ENCODE results near the gene STRN3.
"Not testable (repeated sequence)": the region's sequence is repeated elsewhere in the genome, so short reads cannot be mapped to it uniquely, and the experiment has no call there.

Gene STRN3

DNA sequence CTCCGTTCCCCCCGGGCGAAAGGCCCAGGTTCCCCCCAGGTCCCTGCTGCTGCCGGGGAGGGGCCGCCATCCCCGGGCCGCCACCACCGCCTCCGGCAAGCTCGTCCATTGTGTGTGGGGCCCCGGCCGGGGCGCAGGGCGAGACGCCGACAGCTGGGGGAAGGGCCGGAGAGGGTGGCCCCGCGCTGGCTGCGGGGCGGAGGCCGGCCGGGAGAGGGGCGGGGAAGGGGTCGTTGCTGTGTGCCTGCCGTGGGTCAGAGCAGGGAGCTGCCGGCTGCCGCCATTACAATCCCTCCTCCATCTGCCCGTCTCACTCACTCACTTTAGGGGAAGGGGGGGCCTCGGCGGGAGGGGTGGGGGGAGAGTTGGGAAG is at the start of gene STRN3:
STRN3 (minus strand) TSS at position 303 of the 373 bp plus-strand sequence; CDS start at position 109, 194 bp downstream.
- no peak for DNase-seq

DNA sequence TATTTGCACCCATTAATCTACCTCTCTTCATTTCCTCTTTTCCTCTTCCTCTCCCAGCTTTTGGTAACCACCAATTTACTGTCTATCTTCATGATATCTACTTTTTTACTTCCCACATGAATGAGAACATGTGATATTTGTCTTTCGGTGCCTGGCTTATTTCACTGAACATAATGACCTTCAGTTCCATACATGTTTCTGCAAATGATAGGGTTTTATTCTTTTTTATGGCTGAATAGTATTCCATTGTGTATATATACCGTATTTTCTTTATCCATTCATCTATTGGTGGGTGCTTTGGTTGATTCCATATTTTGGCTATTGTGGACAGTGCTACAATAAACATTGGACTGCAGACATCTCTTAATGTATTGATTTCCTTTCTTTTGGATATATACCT is 49.0 kb upstream of the STRN3 start:
- DNase-seq = no peak

DNA sequence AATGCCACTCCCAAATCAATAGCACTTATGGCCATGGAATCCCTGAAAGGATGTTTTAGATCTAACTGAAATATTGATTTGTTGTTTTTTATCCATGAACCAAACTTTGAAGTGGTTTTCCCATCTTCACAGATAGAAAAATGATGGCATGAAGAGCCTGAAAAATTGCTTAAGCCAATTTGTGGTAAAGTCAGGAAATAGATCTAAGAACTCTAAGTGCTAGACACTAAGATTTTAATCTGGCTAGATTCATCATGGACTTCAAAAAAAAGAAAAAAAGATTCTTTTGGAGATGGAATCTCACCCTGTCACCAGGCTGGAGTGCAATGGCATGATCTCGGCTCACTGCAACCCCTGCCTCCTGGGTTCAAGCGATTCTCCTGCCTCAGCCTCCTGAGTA is 45.0 kb upstream of the STRN3 start:
- no peak for DNase-seq

- no peak for DNase-seq
These were observed 44.3 kb upstream of the STRN3 start for GRCh38 chr14:31070431-31070830.

GRCh38 chr14:31069343-31069742 is 43.2 kb upstream of the STRN3 start:
- no peak for DNase-seq

DNA sequence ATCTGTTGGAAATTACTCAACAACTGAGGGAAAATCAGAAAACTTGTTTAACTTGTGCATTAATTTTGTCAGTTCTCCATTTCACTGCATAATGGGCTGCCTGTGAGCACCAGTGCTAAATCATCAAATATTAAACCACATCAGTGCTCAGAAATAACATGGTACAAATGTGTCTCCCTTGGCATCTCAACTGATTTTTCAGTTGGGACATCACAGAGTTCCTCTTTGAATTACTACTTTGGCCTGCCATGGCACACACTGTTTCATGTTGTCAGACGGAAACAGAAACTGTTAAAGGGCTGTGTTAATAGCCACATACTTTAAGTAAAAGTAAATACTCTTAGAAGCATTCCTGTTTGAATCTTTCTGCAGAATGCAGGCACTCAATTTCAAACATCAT is 42.1 kb upstream of the STRN3 start:
- no peak for DNase-seq

DNA sequence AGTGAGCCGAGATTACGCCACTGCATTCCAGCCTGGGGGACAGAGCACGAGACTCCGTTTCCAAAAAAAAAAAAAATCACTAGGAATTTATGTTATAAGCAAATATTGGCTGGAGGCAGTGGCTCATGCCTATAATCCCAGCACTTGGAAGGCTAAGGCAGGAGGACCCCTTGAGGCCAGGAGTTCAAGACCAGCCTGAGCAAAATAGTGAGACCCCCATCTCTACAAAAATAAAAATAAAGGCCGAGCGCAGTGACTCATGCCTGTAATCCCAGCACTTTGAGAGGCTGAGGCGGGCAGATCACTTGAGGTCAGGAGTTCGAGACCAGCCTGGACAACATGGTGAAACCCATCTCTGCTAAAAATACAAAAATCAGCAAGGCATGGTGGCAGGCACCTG is 36.7 kb upstream of the STRN3 start:
- not testable (repeated sequence) for DNase-seq

- no peak for DNase-seq
These were observed 34.2 kb upstream of the STRN3 start for GRCh38 chr14:31060253-31060875.

- peak; percentile 42 for DNase-seq
These were observed 33.2 kb upstream of the STRN3 start for GRCh38 chr14:31059152-31059924.

DNA sequence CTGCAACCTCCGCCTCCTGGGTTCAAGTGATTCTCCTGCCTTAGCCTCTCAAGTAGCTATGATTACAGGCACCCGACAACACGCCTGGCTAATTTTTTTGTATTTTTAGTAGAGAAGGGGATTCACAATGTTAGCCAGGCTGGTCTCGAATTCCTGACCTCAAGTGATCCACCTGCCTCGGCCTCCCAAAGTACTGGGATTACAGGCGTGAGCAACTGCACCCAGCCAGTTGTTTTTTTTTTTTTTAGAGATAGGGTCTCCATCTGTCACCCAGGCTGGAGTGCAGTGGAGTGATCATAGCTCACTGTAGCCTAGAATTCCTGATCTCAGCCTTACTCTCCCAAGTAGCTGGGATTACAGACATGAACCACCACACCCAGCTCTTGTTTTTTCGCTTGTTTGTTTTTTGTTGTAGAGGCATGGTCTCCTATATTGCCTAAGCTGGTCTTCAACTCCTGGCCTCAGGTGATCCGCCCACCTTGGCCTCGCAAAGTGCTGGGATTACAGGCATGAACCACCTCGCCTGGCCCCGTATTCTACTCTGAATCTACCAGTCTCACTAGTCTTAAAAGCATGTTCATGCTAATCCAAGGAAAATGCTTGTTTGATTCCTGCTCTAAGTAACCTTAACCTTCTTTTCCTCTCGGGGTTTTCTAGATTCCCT is 31.7 kb upstream of the STRN3 start:
- DNase-seq = peak; percentile 5

GRCh38 chr14:31057035-31057434 is 30.9 kb upstream of the STRN3 start:
- no peak for DNase-seq

DNA sequence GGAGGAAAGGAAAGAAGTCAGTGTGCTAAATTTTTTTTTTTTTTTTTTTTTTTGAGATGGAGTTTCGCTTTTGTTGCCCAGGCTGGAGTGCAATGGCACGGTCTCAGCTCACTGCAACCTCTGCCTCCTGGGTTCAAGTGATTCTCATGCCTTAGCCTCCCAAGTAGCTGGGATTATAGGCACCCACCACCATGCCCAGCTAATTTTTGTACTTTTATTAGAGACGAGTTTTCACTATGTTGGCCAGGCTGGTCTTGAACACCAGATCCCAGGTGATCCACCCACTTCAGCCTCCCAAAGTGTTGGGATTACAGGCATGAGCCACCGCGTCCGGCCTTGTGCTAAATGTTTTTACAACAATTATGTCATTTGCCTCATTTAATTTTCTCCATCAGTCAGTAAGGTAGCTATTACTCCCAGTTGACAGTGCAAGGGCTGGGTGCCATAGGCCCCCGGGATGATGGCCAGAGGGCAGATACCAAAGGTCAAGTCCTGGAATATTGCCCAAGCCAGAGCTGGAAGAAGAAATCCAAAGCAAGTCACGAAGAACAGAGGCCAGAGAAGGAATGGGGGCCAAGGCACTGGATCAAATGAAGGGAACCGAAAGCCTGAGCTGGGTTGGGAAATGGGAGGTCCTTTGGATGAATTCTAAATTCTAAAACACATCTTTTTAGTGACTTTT is 26.9 kb upstream of the STRN3 start:
- DNase-seq = not testable (repeated sequence)

- DNase-seq = no peak
These were observed 25.3 kb upstream of the STRN3 start for GRCh38 chr14:31051511-31051910.

GRCh38 chr14:31051023-31051422 is 24.8 kb upstream of the STRN3 start:
- no peak for DNase-seq

DNA sequence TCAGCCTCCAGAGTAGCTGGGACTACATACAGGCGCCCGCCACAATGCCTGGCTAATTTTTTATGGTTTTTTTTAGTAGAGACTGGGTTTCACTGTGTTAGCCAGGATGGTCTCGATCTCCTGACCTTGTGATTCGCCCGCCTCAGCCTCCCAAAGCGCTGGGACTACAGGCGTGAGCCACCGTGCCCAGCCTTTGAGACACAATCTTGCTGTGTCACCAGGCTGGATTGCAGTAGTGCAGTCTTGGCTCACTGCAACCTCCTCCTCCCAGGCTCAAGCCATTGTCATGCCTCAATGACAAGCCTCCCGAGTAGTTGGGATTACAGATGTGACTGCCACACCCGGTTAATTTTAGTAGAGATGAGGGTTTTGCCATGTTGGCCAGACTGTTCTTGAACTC is 21.3 kb upstream of the STRN3 start:
- DNase-seq = no peak

DNA sequence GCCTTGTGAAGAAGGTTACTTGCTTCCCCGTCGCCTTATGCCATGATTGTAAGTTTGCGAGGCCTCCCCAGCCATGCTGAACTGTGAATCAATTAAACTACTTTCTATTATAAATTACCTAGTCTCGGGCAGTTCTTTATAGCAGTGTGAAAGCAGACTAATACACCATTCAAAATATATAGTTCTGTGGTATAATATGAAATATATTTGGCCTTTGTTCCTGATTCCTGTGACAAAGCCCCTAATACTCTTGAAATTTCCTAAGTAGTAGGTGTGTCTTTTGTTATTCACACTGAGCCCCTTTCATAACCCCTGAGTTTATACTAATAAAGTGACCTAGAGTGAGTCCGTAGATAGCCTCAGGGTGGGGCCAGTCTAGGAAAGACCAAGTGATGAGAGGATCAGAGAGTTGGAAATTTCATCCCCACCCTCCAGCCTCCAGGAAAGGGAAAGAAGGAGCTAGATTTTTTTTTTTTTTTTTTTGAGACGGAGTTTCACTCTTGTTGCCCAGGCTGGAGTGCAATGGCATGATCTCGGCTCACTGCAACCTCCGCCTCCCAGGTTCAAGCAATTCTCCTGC is 19.4 kb upstream of the STRN3 start:
- DNase-seq = no peak

DNA sequence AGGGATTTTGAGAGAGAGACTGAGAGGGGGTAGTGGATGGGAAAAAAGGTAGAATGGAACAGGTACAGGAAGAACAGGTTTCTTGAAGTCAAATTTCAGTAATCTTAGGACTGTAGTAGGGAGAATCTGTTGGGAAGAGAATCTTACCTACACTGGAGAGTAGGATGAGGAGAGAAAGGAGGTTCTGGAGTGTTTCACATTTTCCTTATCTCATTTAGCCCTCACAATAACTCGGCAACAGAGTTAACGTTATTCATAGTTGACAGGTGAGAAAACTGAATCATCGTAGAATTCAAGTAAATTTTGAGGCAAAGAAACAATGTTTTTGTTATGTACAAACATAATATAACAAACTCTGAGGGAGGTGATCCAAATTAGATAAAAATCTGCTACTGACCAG is 17.2 kb upstream of the STRN3 start:
- DNase-seq = no peak

DNA sequence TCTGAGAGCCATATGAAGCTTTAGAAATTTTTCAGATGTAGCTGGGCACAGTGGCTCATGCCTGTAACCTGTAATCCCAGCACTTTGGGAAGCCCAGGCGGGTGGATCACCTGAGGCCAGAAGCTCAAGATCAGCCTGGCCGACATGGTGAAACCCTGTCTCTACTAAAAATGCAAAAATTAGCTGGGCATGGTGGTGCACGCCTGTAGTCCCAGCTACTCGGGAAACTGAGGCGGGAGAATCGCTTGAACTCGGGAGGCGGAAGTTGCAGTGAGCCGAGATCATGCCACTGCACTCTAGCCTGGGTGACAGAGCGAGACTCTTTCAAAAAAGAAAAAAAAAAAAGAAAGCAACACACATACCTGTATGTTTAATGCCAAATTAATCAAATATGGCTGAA is 16.7 kb upstream of the STRN3 start:
- DNase-seq = not testable (repeated sequence)

DNA sequence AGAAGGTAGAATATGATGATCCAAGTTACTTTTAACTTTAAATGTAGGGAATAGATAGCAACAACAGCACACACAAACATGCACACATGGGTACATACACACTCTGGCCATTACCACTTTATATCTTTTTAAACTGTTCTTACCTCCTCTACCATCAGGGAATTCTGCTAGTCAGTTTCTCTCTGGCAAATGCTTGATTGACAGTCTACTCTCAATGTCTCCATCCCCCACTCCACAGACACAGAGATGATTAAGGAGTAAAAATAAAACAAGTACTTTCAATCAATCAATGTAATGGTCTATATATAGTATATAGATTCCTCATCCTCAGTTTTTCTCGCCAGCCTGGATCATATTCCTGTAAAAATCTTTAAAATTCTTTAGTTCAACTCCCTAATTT is 16.1 kb upstream of the STRN3 start:
- DNase-seq = no peak

GRCh38 chr14:31038521-31039166 is 12.5 kb upstream of the STRN3 start:
- no peak for DNase-seq

DNA sequence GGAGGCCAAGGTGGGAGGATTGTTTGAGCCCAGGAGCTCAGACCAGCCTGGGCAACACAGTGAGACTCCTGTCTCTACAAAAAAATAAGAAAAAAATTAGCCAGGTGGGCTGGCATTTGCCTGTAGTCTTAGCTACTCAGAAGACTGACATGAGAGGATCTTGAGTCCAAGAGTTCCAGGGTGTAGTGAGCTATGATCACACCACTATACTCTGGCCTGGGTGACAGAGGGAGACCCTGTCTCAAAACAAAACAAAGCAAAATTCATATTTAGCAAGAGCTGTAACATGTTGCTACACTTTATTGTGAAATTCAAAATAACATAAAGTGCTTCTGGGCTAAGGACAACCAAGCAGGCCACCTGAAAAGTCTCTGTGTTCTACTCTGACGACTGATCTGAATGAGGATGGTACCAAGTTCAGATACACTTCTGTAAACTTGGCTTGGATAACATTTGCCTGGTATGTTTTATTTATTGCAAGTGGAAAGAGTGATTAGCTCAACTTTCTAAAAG is 11.6 kb upstream of the STRN3 start:
- DNase-seq = no peak

GRCh38 chr14:31036552-31036951 is 10.4 kb upstream of the STRN3 start:
- DNase-seq = no peak
